SK-N-SH (cell line): Measurements from ENCODE around the gene SAMD14. TPM values are rescaled to one million over a fixed set of nuclear protein-coding genes. Genes with fewer than 3 reads are reported as not detected.
A peak's percentile ranks its signal among the peaks of the same experiment; 100 is the strongest.

Source experiments
- CTCF ChIA-PET: fragments of 300-600, 350-600 bp; formaldehyde crosslinking; extraction: SDS; loops from one replicate; lab custom pipeline; 2021; lab: Yijun Ruan, JAX
- POLR2A ChIA-PET: fragments of 350-600 bp; sonication (Branson Sonifier 250); formaldehyde crosslinking; extraction: SDS; loops from one replicate; lab custom pipeline; 2020; ENCODE audit warnings: antibody characterized with exemption, inconsistent platforms; lab: Yijun Ruan, JAX
- DNase-seq: peaks from one replicate; pipeline ENCODE4 v3.0.0; 2012
- H2AFZ ChIP-seq: fragments of 200-600 bp; sonication (generic); 2 replicates; pipeline ENCODE4 v1.8.1; 2016; ENCODE audit warnings: antibody characterized with exemption, mild to moderate bottlenecking, low read depth
- H3F3A ChIP-seq: fragments of 200-600 bp; sonication (generic); replicated peaks from 2 replicates; pipeline ENCODE3; 2016; ENCODE audit warnings: antibody characterized with exemption, mild to moderate bottlenecking; ENCODE audit not compliant: insufficient read depth
- H3K27ac ChIP-seq, 2 experiments: fragments of 200-500 bp in 1 of 2; fragments of 200-600 bp in 1 of 2; sonication (Bioruptor generic) in 1 of 2; sonication (generic), shearing (Covaris generic) in 1 of 2; 2 replicates each; pipeline versions ENCODE4 v1.5.1 to v1.6.1; 2014 to 2016; ENCODE audit warnings: low read depth in 2 of 2, inconsistent platforms in 1 of 2, low read length in 1 of 2, mild to moderate bottlenecking in 1 of 2, mixed read lengths in 1 of 2
- H3K27me3 ChIP-seq: fragments of 200-600 bp; sonication (generic), shearing (Covaris generic); 2 replicates; pipeline ENCODE4 v1.6.1; 2016; ENCODE audit warnings: mixed run types; ENCODE audit not compliant: insufficient read depth
- H3K36me3 ChIP-seq, 2 experiments: fragments of 200-500 bp in 1 of 2; fragments of 200-600 bp in 1 of 2; sonication (Bioruptor generic) in 1 of 2; sonication (generic) in 1 of 2; replicated peaks in 1 of 2; 2 replicates each; pipeline versions ENCODE3 to v1.5.1; 2014 to 2016; ENCODE audit warnings: low read length in 1 of 2, mild to moderate bottlenecking in 1 of 2; ENCODE audit not compliant: insufficient read depth in 2 of 2, control insufficient read depth in 1 of 2
- H3K4me1 ChIP-seq, 2 experiments: fragments of 200-500 bp in 1 of 2; fragments of 200-600 bp in 1 of 2; sonication (Bioruptor generic) in 1 of 2; sonication (generic), shearing (Covaris generic) in 1 of 2; 2 replicates each; pipeline versions ENCODE4 v1.5.1 to v1.6.1; 2014 to 2016; ENCODE audit warnings: low read depth in 1 of 2, low read length in 1 of 2, mixed run types in 1 of 2; ENCODE audit not compliant: insufficient read depth in 2 of 2, control insufficient read depth in 1 of 2
- H3K4me2 ChIP-seq: fragments of 200-600 bp; sonication (generic), shearing (Covaris generic); 2 replicates; pipeline ENCODE4 v1.6.1; 2017; ENCODE audit warnings: mixed run types
- H3K4me3 ChIP-seq, 2 experiments: fragments of 200-500 bp in 1 of 2; fragments of 200-600 bp in 1 of 2; sonication (Bioruptor generic) in 1 of 2; sonication (generic), shearing (Covaris generic) in 1 of 2; 2 replicates each; pipeline versions ENCODE4 v1.5.1 to v1.8.1; 2014 to 2016; ENCODE audit warnings: low read depth in 2 of 2, inconsistent platforms in 1 of 2, low read length in 1 of 2, mild to moderate bottlenecking in 1 of 2, mixed read lengths in 1 of 2, moderate library complexity in 1 of 2
- H3K79me2 ChIP-seq: fragments of 200-600 bp; sonication (generic); 2 replicates; pipeline ENCODE4 v1.8.1; 2017; ENCODE audit warnings: mild to moderate bottlenecking; ENCODE audit not compliant: insufficient read depth
- H3K9ac ChIP-seq: fragments of 200-600 bp; sonication (generic); 2 replicates; pipeline ENCODE4 v1.6.1; 2017; ENCODE audit warnings: mixed run types
- H3K9me2 ChIP-seq: fragments of 200-600 bp; sonication (generic); 2 replicates; pipeline ENCODE4 v1.6.1; 2017; ENCODE audit warnings: mixed run types
- H3K9me3 ChIP-seq: fragments of 200-600 bp; sonication (generic); 2 replicates; pipeline ENCODE4 v1.6.1; 2017; ENCODE audit warnings: mixed run types, mild to moderate bottlenecking, moderate library complexity
- H4K20me1 ChIP-seq: fragments of 200-600 bp; sonication (generic); 2 replicates; pipeline ENCODE4 v1.6.1; 2017; ENCODE audit warnings: mild to moderate bottlenecking, mixed run types; ENCODE audit not compliant: insufficient read depth
- CHD2 ChIP-seq: fragments of 150-350 bp; IDR thresholded peaks from 2 replicates; pipeline ENCODE4 v1.6.1; 2018; ENCODE audit warnings: low read length; ENCODE audit not compliant: partially characterized antibody
- CTCF ChIP-seq: fragments of 200-600 bp; sonication (generic); IDR thresholded peaks from 2 replicates; pipeline ENCODE4 v1.6.1; 2017; ENCODE audit warnings: antibody characterized with exemption, mild to moderate bottlenecking, moderate library complexity
- EP300 ChIP-seq, 2 experiments: IDR thresholded peaks; 2 replicates each; pipeline versions ENCODE4 v1.4.0 to v1.6.1; 2012; ENCODE audit warnings: borderline replicate concordance in 1 of 2, low read depth in 1 of 2, low read length in 1 of 2
- EZH2phosphoT487 ChIP-seq: fragments of 200-600 bp; sonication (generic); IDR thresholded peaks from 2 replicates; pipeline ENCODE4 v1.6.1; 2017; ENCODE audit warnings: low read depth, mixed run types, mild to moderate bottlenecking, antibody characterized with exemption, moderate library complexity, borderline replicate concordance
- FOSL2 ChIP-seq: IDR thresholded peaks from 2 replicates; pipeline ENCODE4 v1.4.0; 2012; ENCODE audit warnings: low read depth, mild to moderate bottlenecking, moderate library complexity, borderline replicate concordance
- GABPA ChIP-seq: IDR thresholded peaks from 2 replicates; pipeline ENCODE4 v1.4.0; 2012; ENCODE audit warnings: low read depth, mild to moderate bottlenecking
- GATA2 ChIP-seq: sonication (generic); formaldehyde crosslinking; IDR thresholded peaks from 2 replicates; pipeline ENCODE4 v1.5.0; 2020; ENCODE audit warnings: mild to moderate bottlenecking, missing genetic modification reagents
- JUND ChIP-seq: IDR thresholded peaks from 2 replicates; pipeline ENCODE4 v1.4.0; 2012
- NFIC ChIP-seq: IDR thresholded peaks from 2 replicates; pipeline ENCODE4 v1.4.0; 2012; ENCODE audit warnings: borderline replicate concordance
- POLR2AphosphoS5 ChIP-seq: IDR thresholded peaks from 2 replicates; pipeline ENCODE4 v1.6.1; 2012; ENCODE audit warnings: low read depth, low read length
- RAD21 ChIP-seq: IDR thresholded peaks from 2 replicates; pipeline ENCODE4 v1.6.1; 2012; ENCODE audit warnings: mild to moderate bottlenecking, low read length
- TAF1 ChIP-seq: IDR thresholded peaks from 2 replicates; pipeline ENCODE4 v1.6.1; 2012; ENCODE audit warnings: low read depth, mild to moderate bottlenecking, low read length, moderate library complexity, borderline replicate concordance
- WGBS: methylation state at CpG from one replicate; pipeline ENCODE4 v1.1.6; 2017; ENCODE audit warnings: low lambda C conversion rate; 5-methylcytosine and 5-hydroxymethylcytosine counted together
- polyA plus RNA-seq, 3 experiments: library from polyadenylated mRNA; depleted of rRNA; stranded (reverse); fragments of >200 nt; gene quantifications; 2 replicates each; pipeline ENCODE4 v1.2.3, GENCODE V29; 2012
- TF ChIP-seq, protein P1 (sequence below): IDR thresholded peaks from 2 replicates; pipeline ENCODE4; 2012
- TF ChIP-seq, protein P2 (sequence below): IDR thresholded peaks from 2 replicates; pipeline ENCODE4 v1.4.0; 2012; ENCODE audit warnings: low read depth, borderline replicate concordance
- TF ChIP-seq, protein P3 (sequence below): fragments of 150-350 bp; IDR thresholded peaks from 2 replicates; pipeline ENCODE4 v1.6.1; 2017; ENCODE audit warnings: antibody characterized with exemption, low read length, low read depth, borderline replicate concordance

Gene SAMD14
- polyA plus RNA-seq, 1 of the 3 experiments (the other 2 are of a cell fraction) = 3.4 TPM

DNA sequence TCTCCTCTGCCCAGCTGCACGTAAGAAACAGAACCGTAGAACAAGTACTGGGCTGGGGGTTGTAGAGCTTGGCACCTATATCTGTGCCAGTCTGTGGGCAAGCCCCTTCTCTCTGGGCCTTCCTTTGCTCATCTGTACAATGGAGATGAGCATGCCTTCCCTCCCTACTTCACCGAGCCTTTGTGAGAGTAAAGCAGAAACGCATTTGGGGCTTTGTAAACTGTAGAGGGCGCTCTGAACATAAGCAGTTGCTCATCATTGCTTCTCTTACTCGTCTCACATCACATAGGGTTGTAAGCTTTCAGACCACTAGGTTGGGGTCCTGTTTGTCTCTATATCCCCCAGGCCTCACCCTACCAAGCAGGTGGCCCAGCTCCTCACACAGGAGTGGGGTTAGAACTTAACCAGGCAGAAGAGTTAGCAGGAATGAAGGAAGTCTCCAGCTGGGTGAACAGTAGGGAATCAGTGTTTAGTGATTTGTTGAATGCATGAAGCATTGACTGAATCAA lies 15.1 kb downstream of the SAMD14 start (continued):
- TF ChIP-seq, protein P1, sequence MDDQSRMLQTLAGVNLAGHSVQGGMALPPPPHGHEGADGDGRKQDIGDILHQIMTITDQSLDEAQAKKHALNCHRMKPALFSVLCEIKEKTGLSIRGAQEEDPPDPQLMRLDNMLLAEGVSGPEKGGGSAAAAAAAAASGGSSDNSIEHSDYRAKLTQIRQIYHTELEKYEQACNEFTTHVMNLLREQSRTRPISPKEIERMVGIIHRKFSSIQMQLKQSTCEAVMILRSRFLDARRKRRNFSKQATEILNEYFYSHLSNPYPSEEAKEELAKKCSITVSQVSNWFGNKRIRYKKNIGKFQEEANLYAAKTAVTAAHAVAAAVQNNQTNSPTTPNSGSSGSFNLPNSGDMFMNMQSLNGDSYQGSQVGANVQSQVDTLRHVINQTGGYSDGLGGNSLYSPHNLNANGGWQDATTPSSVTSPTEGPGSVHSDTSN = no peak
- TF ChIP-seq EZH2phosphoT487 (no peak), CTCF (peak; percentile 93)
- TF ChIP-seq, all 33 proteins: peak for 3

DNA sequence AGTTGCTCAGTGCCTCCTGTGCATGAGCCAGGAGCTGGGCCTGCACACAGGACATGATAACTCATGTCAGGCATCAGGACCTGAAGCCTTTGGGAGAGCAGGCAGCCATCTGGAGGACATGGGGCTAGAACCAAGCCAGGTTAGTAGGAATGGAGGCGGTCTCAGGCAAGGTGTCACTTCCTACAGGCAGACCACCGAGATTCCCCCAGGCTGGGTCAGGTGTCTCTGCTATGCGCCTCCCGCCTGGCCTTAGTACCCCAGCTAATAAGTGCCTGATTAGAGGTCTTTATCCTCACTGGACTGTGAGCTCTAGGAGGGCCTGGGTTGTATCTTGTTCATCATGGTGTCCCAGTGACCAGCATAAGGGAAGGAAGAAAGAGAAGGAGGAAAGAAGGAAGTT lies 15.6 kb downstream of the SAMD14 start:
- CTCF ChIA-PET = interaction anchor here (0.8 to 16.3 kb wide), 19 partner anchors 13 to 193 kb away, joined by 3 to 297 read pairs (median 8); partner anchors contain the start of genes COL1A1, PDK2, PPP1R9B and SAMD14
- Histone ChIP-seq H4K20me1 (no peaks in the 10 kb centered on the region), H3K4me2 (no peak overlapping the region), H3K79me2 (no peaks in the 10 kb centered on the region), H3K36me3 (peaks cover 0 to 12% of the 10 kb centered on the region in 2 experiments), H3K9ac (no peak overlapping the region)
- POLR2A ChIA-PET = interaction anchor here (1.4 kb wide), 1 partner anchor 47 kb away, joined by 5 read pairs; no protein-coding TSS in a partner anchor
- WGBS = 90% methylated on average over 4 of the region's 4 CpGs
- TF ChIP-seq GATA2 (no peak), CHD2 (no peak), JUND (no peak), GABPA (no peak), NFIC (no peak), POLR2AphosphoS5 (no peak), EP300 (IDR thresholded peaks at IDR 0.05; ENCODE audit: borderline replicate concordance in 1 of 2, low read depth in 1 of 2, low read length in 1 of 2) (no peak), FOSL2 (no peak), TAF1 (no peak), RAD21 (no peak)
- TF ChIP-seq, protein P2, sequence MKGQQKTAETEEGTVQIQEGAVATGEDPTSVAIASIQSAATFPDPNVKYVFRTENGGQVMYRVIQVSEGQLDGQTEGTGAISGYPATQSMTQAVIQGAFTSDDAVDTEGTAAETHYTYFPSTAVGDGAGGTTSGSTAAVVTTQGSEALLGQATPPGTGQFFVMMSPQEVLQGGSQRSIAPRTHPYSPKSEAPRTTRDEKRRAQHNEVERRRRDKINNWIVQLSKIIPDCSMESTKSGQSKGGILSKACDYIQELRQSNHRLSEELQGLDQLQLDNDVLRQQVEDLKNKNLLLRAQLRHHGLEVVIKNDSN = no peak
- TF ChIP-seq, protein P3, sequence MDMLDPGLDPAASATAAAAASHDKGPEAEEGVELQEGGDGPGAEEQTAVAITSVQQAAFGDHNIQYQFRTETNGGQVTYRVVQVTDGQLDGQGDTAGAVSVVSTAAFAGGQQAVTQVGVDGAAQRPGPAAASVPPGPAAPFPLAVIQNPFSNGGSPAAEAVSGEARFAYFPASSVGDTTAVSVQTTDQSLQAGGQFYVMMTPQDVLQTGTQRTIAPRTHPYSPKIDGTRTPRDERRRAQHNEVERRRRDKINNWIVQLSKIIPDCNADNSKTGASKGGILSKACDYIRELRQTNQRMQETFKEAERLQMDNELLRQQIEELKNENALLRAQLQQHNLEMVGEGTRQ = no peak
- TF ChIP-seq, all 33 proteins: peak for 0
- no peak for DNase-seq
- Histone ChIP-seq H3F3A (no peaks in the 10 kb centered on the region), H2AFZ (no peak overlapping the region), H3K9me3 (no peaks in the 10 kb centered on the region), H3K4me1 (peaks cover 0 to 24% of the 10 kb centered on the region in 2 experiments; a peak in 1 of 4 replicates), H3K9me2 (no peaks in the 10 kb centered on the region), H3K27ac (no peak overlapping the region), H3K4me3 (no peak overlapping the region), H3K27me3 (no peaks in the 10 kb centered on the region)
